SK-N-SH (cell line): Measurements from ENCODE around the gene B4GALNT4. TPM values are rescaled to one million over a fixed set of nuclear protein-coding genes. Genes with fewer than 3 reads are reported as not detected.

Experiments
- CTCF ChIA-PET: fragments of 300-600, 350-600 bp; formaldehyde crosslinking; extraction: SDS; loops from one replicate; lab custom pipeline; 2021; lab: Yijun Ruan, JAX
- POLR2A ChIA-PET: fragments of 350-600 bp; sonication (Branson Sonifier 250); formaldehyde crosslinking; extraction: SDS; loops from one replicate; lab custom pipeline; 2020; ENCODE audit warnings: antibody characterized with exemption, inconsistent platforms; lab: Yijun Ruan, JAX
- DNase-seq: peaks from one replicate; pipeline ENCODE4 v3.0.0; 2012
- H2AFZ ChIP-seq: fragments of 200-600 bp; sonication (generic); 2 replicates; pipeline ENCODE4 v1.8.1; 2016; ENCODE audit warnings: antibody characterized with exemption, mild to moderate bottlenecking, low read depth
- H3F3A ChIP-seq: fragments of 200-600 bp; sonication (generic); replicated peaks from 2 replicates; pipeline ENCODE3; 2016; ENCODE audit warnings: antibody characterized with exemption, mild to moderate bottlenecking; ENCODE audit not compliant: insufficient read depth
- H3K27ac ChIP-seq, 2 experiments: fragments of 200-500 bp in 1 of 2; fragments of 200-600 bp in 1 of 2; sonication (Bioruptor generic) in 1 of 2; sonication (generic), shearing (Covaris generic) in 1 of 2; 2 replicates each; pipeline versions ENCODE4 v1.5.1 to v1.6.1; 2014 to 2016; ENCODE audit warnings: low read depth in 2 of 2, inconsistent platforms in 1 of 2, low read length in 1 of 2, mild to moderate bottlenecking in 1 of 2, mixed read lengths in 1 of 2
- H3K27me3 ChIP-seq: fragments of 200-600 bp; sonication (generic), shearing (Covaris generic); 2 replicates; pipeline ENCODE4 v1.6.1; 2016; ENCODE audit warnings: mixed run types; ENCODE audit not compliant: insufficient read depth
- H3K36me3 ChIP-seq, 2 experiments: fragments of 200-500 bp in 1 of 2; fragments of 200-600 bp in 1 of 2; sonication (Bioruptor generic) in 1 of 2; sonication (generic) in 1 of 2; replicated peaks in 1 of 2; 2 replicates each; pipeline versions ENCODE3 to v1.5.1; 2014 to 2016; ENCODE audit warnings: low read length in 1 of 2, mild to moderate bottlenecking in 1 of 2; ENCODE audit not compliant: insufficient read depth in 2 of 2, control insufficient read depth in 1 of 2
- H3K4me1 ChIP-seq, 2 experiments: fragments of 200-500 bp in 1 of 2; fragments of 200-600 bp in 1 of 2; sonication (Bioruptor generic) in 1 of 2; sonication (generic), shearing (Covaris generic) in 1 of 2; 2 replicates each; pipeline versions ENCODE4 v1.5.1 to v1.6.1; 2014 to 2016; ENCODE audit warnings: low read depth in 1 of 2, low read length in 1 of 2, mixed run types in 1 of 2; ENCODE audit not compliant: insufficient read depth in 2 of 2, control insufficient read depth in 1 of 2
- H3K4me2 ChIP-seq: fragments of 200-600 bp; sonication (generic), shearing (Covaris generic); 2 replicates; pipeline ENCODE4 v1.6.1; 2017; ENCODE audit warnings: mixed run types
- H3K4me3 ChIP-seq, 2 experiments: fragments of 200-500 bp in 1 of 2; fragments of 200-600 bp in 1 of 2; sonication (Bioruptor generic) in 1 of 2; sonication (generic), shearing (Covaris generic) in 1 of 2; 2 replicates each; pipeline versions ENCODE4 v1.5.1 to v1.8.1; 2014 to 2016; ENCODE audit warnings: low read depth in 2 of 2, inconsistent platforms in 1 of 2, low read length in 1 of 2, mild to moderate bottlenecking in 1 of 2, mixed read lengths in 1 of 2, moderate library complexity in 1 of 2
- H3K79me2 ChIP-seq: fragments of 200-600 bp; sonication (generic); 2 replicates; pipeline ENCODE4 v1.8.1; 2017; ENCODE audit warnings: mild to moderate bottlenecking; ENCODE audit not compliant: insufficient read depth
- H3K9ac ChIP-seq: fragments of 200-600 bp; sonication (generic); 2 replicates; pipeline ENCODE4 v1.6.1; 2017; ENCODE audit warnings: mixed run types
- H3K9me2 ChIP-seq: fragments of 200-600 bp; sonication (generic); 2 replicates; pipeline ENCODE4 v1.6.1; 2017; ENCODE audit warnings: mixed run types
- H3K9me3 ChIP-seq: fragments of 200-600 bp; sonication (generic); 2 replicates; pipeline ENCODE4 v1.6.1; 2017; ENCODE audit warnings: mixed run types, mild to moderate bottlenecking, moderate library complexity
- H4K20me1 ChIP-seq: fragments of 200-600 bp; sonication (generic); 2 replicates; pipeline ENCODE4 v1.6.1; 2017; ENCODE audit warnings: mild to moderate bottlenecking, mixed run types; ENCODE audit not compliant: insufficient read depth
- CHD2 ChIP-seq: fragments of 150-350 bp; IDR thresholded peaks from 2 replicates; pipeline ENCODE4 v1.6.1; 2018; ENCODE audit warnings: low read length; ENCODE audit not compliant: partially characterized antibody
- EP300 ChIP-seq, 2 experiments: IDR thresholded peaks; 2 replicates each; pipeline versions ENCODE4 v1.4.0 to v1.6.1; 2012; ENCODE audit warnings: borderline replicate concordance in 1 of 2, low read depth in 1 of 2, low read length in 1 of 2
- EZH2phosphoT487 ChIP-seq: fragments of 200-600 bp; sonication (generic); IDR thresholded peaks from 2 replicates; pipeline ENCODE4 v1.6.1; 2017; ENCODE audit warnings: low read depth, mixed run types, mild to moderate bottlenecking, antibody characterized with exemption, moderate library complexity, borderline replicate concordance
- FOXM1 ChIP-seq: IDR thresholded peaks from 2 replicates; pipeline ENCODE4 v1.4.0; 2012; ENCODE audit warnings: low read depth, mild to moderate bottlenecking
- GABPA ChIP-seq: IDR thresholded peaks from 2 replicates; pipeline ENCODE4 v1.4.0; 2012; ENCODE audit warnings: low read depth, mild to moderate bottlenecking
- JUND ChIP-seq: IDR thresholded peaks from 2 replicates; pipeline ENCODE4 v1.4.0; 2012
- MEF2A ChIP-seq: IDR thresholded peaks from 2 replicates; pipeline ENCODE4 v1.4.0; 2012; ENCODE audit warnings: low read depth, borderline replicate concordance
- NRF1 ChIP-seq: IDR thresholded peaks from 2 replicates; pipeline ENCODE4 v1.6.1; 2012; ENCODE audit warnings: low read depth, mild to moderate bottlenecking, low read length
- POLR2AphosphoS5 ChIP-seq: IDR thresholded peaks from 2 replicates; pipeline ENCODE4 v1.6.1; 2012; ENCODE audit warnings: low read depth, low read length
- RAD21 ChIP-seq: IDR thresholded peaks from 2 replicates; pipeline ENCODE4 v1.6.1; 2012; ENCODE audit warnings: mild to moderate bottlenecking, low read length
- RCOR1 ChIP-seq: fragments of 150-350 bp; IDR thresholded peaks from 2 replicates; pipeline ENCODE4 v1.6.1; 2017; ENCODE audit warnings: antibody characterized with exemption, low read length
- RXRA ChIP-seq: IDR thresholded peaks from 2 replicates; pipeline ENCODE4 v1.4.0; 2012; ENCODE audit warnings: low read depth, mild to moderate bottlenecking, borderline replicate concordance
- SIN3A ChIP-seq: IDR thresholded peaks from 2 replicates; pipeline ENCODE4 v1.6.1; 2012; ENCODE audit warnings: low read depth, mild to moderate bottlenecking, low read length, moderate library complexity, borderline replicate concordance
- YY1 ChIP-seq: IDR thresholded peaks from 2 replicates; pipeline ENCODE4 v1.4.0; 2012; ENCODE audit warnings: low read depth, mild to moderate bottlenecking
- WGBS: methylation state at CpG from one replicate; pipeline ENCODE4 v1.1.6; 2017; ENCODE audit warnings: low lambda C conversion rate; 5-methylcytosine and 5-hydroxymethylcytosine counted together
- polyA plus RNA-seq, 3 experiments: library from polyadenylated mRNA; depleted of rRNA; stranded (reverse); fragments of >200 nt; gene quantifications; 2 replicates each; pipeline ENCODE4 v1.2.3, GENCODE V29; 2012
- TF ChIP-seq, protein P1 (sequence below): IDR thresholded peaks from 2 replicates; pipeline ENCODE4; 2012
- TF ChIP-seq, protein P2 (sequence below): IDR thresholded peaks from 2 replicates; pipeline ENCODE4 v1.6.1; 2012; ENCODE audit warnings: mild to moderate bottlenecking, low read depth, low read length, moderate library complexity
- TF ChIP-seq, protein P3 (sequence below): fragments of 150-350 bp; IDR thresholded peaks from 2 replicates; pipeline ENCODE4 v1.6.1; 2016; ENCODE audit warnings: mild to moderate bottlenecking, low read depth, low read length
- TF ChIP-seq, protein P4 (sequence below): fragments of 150-350 bp; IDR thresholded peaks from 2 replicates; pipeline ENCODE4 v1.6.1; 2017; ENCODE audit warnings: antibody characterized with exemption, low read length, low read depth, borderline replicate concordance
- TF ChIP-seq, protein P5 (sequence below): IDR thresholded peaks from 2 replicates; pipeline ENCODE4 v1.4.0; 2012; ENCODE audit warnings: low read depth

Gene B4GALNT4
- polyA plus RNA-seq, 1 of the 3 experiments (the other 2 are of a cell fraction) = 66.7 TPM

DNA sequence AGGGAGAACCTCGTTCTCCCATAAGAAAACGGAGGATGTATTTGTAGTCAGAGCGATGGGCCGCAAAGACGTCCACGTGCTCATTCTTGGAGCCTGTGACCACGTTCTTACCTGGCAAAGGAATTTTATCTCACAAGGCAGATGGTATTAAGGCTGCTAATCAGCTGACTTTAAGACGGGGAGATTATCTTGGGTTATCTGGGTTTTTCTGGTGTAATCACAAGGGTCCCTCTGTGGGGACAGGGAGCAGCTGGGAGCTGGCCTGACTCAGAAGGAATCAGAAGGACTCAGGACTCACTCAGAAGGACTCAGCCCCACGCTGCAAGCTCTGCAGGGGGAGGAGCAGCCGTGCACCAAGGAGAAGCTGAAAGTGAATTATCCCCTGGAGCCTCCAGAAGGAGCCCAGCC lies 53.0 kb downstream of the B4GALNT4 start:
- ChIA-PET CTCF (interaction anchor here (0.9 kb wide), 1 partner anchor 26 kb away, joined by 3 read pairs; no protein-coding TSS in a partner anchor), POLR2A (no interaction called here)
- H4K20me1 ChIP-seq = no peaks in the 10 kb centered on the region
- H3K9me3 ChIP-seq = no peaks in the 10 kb centered on the region
- peaks cover 13% of the 10 kb centered on the region for H3K27me3 ChIP-seq
- H3K36me3 ChIP-seq = no peaks in the 10 kb centered on the region
- no peak overlapping the region for H2AFZ ChIP-seq
- H3K4me2 ChIP-seq = no peak overlapping the region
- DNase-seq = no peak
- no peaks in the 10 kb centered on the region for H3F3A ChIP-seq
- H3K27ac ChIP-seq = no peak overlapping the region
- H3K9me2 ChIP-seq = no peaks in the 10 kb centered on the region
- H3K4me3 ChIP-seq = no peak overlapping the region
- no peak overlapping the region for H3K9ac ChIP-seq
- H3K4me1 ChIP-seq = peaks cover 0 to 7% of the 10 kb centered on the region in 2 experiments; a peak in 1 of 4 replicates
- no peaks in the 10 kb centered on the region for H3K79me2 ChIP-seq
- no peak for TF ChIP-seq YY1
- TF ChIP-seq, protein P1, sequence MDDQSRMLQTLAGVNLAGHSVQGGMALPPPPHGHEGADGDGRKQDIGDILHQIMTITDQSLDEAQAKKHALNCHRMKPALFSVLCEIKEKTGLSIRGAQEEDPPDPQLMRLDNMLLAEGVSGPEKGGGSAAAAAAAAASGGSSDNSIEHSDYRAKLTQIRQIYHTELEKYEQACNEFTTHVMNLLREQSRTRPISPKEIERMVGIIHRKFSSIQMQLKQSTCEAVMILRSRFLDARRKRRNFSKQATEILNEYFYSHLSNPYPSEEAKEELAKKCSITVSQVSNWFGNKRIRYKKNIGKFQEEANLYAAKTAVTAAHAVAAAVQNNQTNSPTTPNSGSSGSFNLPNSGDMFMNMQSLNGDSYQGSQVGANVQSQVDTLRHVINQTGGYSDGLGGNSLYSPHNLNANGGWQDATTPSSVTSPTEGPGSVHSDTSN = no peak
- no peak for TF ChIP-seq MEF2A
- TF ChIP-seq, protein P2, sequence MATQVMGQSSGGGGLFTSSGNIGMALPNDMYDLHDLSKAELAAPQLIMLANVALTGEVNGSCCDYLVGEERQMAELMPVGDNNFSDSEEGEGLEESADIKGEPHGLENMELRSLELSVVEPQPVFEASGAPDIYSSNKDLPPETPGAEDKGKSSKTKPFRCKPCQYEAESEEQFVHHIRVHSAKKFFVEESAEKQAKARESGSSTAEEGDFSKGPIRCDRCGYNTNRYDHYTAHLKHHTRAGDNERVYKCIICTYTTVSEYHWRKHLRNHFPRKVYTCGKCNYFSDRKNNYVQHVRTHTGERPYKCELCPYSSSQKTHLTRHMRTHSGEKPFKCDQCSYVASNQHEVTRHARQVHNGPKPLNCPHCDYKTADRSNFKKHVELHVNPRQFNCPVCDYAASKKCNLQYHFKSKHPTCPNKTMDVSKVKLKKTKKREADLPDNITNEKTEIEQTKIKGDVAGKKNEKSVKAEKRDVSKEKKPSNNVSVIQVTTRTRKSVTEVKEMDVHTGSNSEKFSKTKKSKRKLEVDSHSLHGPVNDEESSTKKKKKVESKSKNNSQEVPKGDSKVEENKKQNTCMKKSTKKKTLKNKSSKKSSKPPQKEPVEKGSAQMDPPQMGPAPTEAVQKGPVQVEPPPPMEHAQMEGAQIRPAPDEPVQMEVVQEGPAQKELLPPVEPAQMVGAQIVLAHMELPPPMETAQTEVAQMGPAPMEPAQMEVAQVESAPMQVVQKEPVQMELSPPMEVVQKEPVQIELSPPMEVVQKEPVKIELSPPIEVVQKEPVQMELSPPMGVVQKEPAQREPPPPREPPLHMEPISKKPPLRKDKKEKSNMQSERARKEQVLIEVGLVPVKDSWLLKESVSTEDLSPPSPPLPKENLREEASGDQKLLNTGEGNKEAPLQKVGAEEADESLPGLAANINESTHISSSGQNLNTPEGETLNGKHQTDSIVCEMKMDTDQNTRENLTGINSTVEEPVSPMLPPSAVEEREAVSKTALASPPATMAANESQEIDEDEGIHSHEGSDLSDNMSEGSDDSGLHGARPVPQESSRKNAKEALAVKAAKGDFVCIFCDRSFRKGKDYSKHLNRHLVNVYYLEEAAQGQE = no peak
- no peak for TF ChIP-seq SIN3A
- no peak for TF ChIP-seq RAD21
- no peak for TF ChIP-seq CHD2
- TF ChIP-seq FOXM1 = no peak
- TF ChIP-seq RCOR1 = no peak
- TF ChIP-seq, protein P3, sequence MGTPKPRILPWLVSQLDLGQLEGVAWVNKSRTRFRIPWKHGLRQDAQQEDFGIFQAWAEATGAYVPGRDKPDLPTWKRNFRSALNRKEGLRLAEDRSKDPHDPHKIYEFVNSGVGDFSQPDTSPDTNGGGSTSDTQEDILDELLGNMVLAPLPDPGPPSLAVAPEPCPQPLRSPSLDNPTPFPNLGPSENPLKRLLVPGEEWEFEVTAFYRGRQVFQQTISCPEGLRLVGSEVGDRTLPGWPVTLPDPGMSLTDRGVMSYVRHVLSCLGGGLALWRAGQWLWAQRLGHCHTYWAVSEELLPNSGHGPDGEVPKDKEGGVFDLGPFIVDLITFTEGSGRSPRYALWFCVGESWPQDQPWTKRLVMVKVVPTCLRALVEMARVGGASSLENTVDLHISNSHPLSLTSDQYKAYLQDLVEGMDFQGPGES = no peak
- TF ChIP-seq EP300 (IDR thresholded peaks at IDR 0.05; ENCODE audit: borderline replicate concordance in 1 of 2, low read depth in 1 of 2, low read length in 1 of 2) = no peak
- TF ChIP-seq NRF1 = no peak
- no peak for TF ChIP-seq RXRA
- no peak for TF ChIP-seq GABPA
- no peak for TF ChIP-seq POLR2AphosphoS5
- TF ChIP-seq JUND = no peak
- TF ChIP-seq EZH2phosphoT487 = no peak
- TF ChIP-seq, protein P4, sequence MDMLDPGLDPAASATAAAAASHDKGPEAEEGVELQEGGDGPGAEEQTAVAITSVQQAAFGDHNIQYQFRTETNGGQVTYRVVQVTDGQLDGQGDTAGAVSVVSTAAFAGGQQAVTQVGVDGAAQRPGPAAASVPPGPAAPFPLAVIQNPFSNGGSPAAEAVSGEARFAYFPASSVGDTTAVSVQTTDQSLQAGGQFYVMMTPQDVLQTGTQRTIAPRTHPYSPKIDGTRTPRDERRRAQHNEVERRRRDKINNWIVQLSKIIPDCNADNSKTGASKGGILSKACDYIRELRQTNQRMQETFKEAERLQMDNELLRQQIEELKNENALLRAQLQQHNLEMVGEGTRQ = no peak
- TF ChIP-seq, protein P5, sequence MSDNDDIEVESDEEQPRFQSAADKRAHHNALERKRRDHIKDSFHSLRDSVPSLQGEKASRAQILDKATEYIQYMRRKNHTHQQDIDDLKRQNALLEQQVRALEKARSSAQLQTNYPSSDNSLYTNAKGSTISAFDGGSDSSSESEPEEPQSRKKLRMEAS = no peak
- 69% methylated on average over 9 of the region's 10 CpGs for WGBS
